Mesothelial cell of epicardium (in vitro differentiated cells): ENCODE data around the gene NCAM1. TPM values are rescaled to one million over a fixed set of nuclear protein-coding genes. Genes with fewer than 3 reads are reported as not detected.

Source experiments
- DNase-seq, 2 experiments: peaks; one replicate each; pipeline ENCODE4 v3.0.0; 2021; ENCODE audit warnings: low spot score in 2 of 2; ENCODE audit not compliant: unreplicated experiment in 2 of 2
- H3K27ac Mint-ChIP-seq: 2 replicates; pipeline ENCODE4 v1.8.0; 2021; ENCODE audit warnings: mixed read lengths
- H3K27me3 Mint-ChIP-seq: 2 replicates; pipeline ENCODE4 v1.8.0; 2021; ENCODE audit warnings: low read depth, mixed read lengths
- H3K36me3 Mint-ChIP-seq: 2 replicates; pipeline ENCODE4 v1.8.0; 2021; ENCODE audit warnings: mixed read lengths
- H3K4me1 Mint-ChIP-seq: 2 replicates; pipeline ENCODE4 v1.8.0; 2021; ENCODE audit warnings: mixed read lengths
- H3K4me3 Mint-ChIP-seq: 2 replicates; pipeline ENCODE4 v1.8.0; 2021; ENCODE audit warnings: mild to moderate bottlenecking, moderate library complexity, mixed read lengths
- H3K9me3 Mint-ChIP-seq: 2 replicates; pipeline ENCODE4 v1.8.0; 2021; ENCODE audit warnings: mixed read lengths
- CTCF ChIP-seq: fragments of 200-600 bp; sonication (generic); IDR thresholded peaks from one replicate; pipeline ENCODE4 v1.5.0; 2021; ENCODE audit warnings: antibody characterized with exemption; ENCODE audit not compliant: unreplicated experiment
- total RNA-seq: library from RNA; stranded (reverse); gene quantifications from 3 replicates; pipeline ENCODE4 v1.2.1, GENCODE V29; 2021

The NCAM1 gene
- total RNA-seq, 1 donor from 2014 or later = 139 TPM

DNA sequence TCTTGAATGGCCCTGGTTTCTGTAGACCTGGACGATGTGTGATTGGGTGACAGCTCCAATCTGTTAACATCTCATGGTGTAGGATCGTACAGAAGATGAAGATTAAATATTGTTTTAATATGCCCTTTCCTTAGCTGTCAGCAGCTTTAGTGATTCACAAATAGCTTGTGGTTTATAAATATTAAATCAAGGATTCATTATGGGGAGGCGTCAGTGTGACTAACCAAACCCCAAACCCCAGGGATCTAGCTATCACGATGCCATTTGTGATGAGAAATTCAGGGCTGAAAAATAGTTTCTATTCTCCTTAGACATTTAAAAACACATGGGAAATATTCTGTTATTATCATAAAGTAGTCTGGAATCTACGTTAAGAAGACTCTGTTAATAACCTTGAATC, 73.4 kb downstream of the NCAM1 start:
- no peak for DNase-seq
- H3K9me3 Mint-ChIP-seq = no peaks in the 10 kb centered on the region
- TF ChIP-seq CTCF = no peak

GRCh38 chr11:113035708-113036107, 74.5 kb downstream of the NCAM1 start:
- TF ChIP-seq CTCF = no peak
- Mint-ChIP-seq H3K27me3 (no peaks in the 10 kb centered on the region), H3K9me3 (no peaks in the 10 kb centered on the region), H3K4me3 (no peak overlapping the region), H3K27ac (no peak overlapping the region), H3K36me3 (no peaks in the 10 kb centered on the region), H3K4me1 (peaks cover 13% of the 10 kb centered on the region)
- no peak for DNase-seq

More for the DNA sequence above, 73.4 kb downstream of the NCAM1 start:
- peaks cover 18% of the 10 kb centered on the region for H3K4me1 Mint-ChIP-seq
- H3K27me3 Mint-ChIP-seq = no peaks in the 10 kb centered on the region
- no peak overlapping the region for H3K27ac Mint-ChIP-seq
- H3K4me3 Mint-ChIP-seq = no peak overlapping the region
- no peaks in the 10 kb centered on the region for H3K36me3 Mint-ChIP-seq

DNA sequence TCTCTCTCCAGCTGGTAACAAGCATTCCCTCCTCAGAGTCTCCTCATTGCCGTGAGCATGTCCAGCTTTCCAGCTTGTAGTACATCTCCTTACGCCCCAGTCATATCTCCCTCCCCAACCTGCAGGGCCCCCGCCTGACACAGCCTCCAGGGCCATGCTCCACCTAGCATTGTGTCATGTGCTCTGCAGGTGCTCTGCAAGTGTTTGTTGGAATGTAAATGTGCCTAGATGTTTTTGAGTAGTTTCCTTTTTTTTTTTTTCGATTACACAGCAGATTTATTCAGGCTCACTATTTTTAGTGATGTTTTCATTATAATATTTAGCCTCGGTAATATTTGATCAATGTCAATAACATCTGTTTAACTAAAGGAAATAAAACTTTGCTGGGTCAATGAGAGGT, 82.5 kb downstream of the NCAM1 start:
- no peak for TF ChIP-seq CTCF
- H3K27me3 Mint-ChIP-seq = no peaks in the 10 kb centered on the region
- H3K9me3 Mint-ChIP-seq = no peaks in the 10 kb centered on the region
- H3K4me1 Mint-ChIP-seq = peaks cover 26% of the 10 kb centered on the region
- DNase-seq = no peak
- no peak overlapping the region for H3K4me3 Mint-ChIP-seq
- H3K27ac Mint-ChIP-seq = peak overlapping the region; percentile 17
- peaks cover 17% of the 10 kb centered on the region for H3K36me3 Mint-ChIP-seq

DNA sequence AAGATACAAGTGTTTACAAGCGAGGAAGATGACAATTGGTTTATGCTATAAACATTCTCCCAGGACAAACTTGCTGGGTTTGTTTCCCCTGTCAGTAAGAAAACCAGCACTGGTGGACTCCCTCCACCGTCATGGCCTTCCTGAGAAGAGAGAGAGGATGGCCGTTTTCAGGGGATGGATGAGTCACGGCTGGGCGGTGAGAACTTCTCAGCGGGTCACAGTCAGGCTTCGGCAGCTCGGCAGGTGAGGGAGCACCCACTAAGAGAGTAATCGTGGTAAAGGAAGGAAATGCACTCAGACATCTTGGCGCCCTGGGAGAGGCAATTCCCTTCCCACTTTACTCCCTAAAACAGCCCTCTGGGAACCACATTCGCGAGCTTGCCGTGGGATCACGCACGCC, 83.9 kb downstream of the NCAM1 start:
- no peaks in the 10 kb centered on the region for H3K9me3 Mint-ChIP-seq
- H3K27ac Mint-ChIP-seq = no peak overlapping the region
- H3K4me3 Mint-ChIP-seq = no peak overlapping the region
- no peak for TF ChIP-seq CTCF
- no peak for DNase-seq
- no peaks in the 10 kb centered on the region for H3K27me3 Mint-ChIP-seq
- peaks cover 19% of the 10 kb centered on the region for H3K36me3 Mint-ChIP-seq
- peaks cover 20% of the 10 kb centered on the region for H3K4me1 Mint-ChIP-seq

DNA sequence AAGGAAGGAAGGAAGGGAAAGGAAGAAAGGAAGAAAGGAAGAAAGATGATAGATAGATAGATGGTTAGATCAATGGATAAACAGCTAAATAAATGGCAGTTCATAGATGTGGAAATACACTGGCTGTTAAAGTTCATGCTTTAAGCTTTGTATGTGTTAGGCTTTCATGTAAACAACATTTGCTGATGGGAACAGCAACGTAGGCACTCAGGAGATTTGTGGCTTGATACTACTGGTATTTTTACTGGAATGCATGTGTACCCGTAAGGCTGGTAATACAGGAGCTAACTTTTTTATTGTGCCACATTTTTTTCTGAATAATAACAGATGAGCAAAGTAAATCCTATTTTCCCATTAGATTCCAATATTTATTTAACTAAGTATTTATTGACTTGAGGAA, 85.6 kb downstream of the NCAM1 start:
- H3K9me3 Mint-ChIP-seq = peaks cover 3% of the 10 kb centered on the region
- H3K4me1 Mint-ChIP-seq = peaks cover 18% of the 10 kb centered on the region
- H3K27ac Mint-ChIP-seq = no peak overlapping the region
- no peaks in the 10 kb centered on the region for H3K27me3 Mint-ChIP-seq
- TF ChIP-seq CTCF = no peak
- no peak overlapping the region for H3K4me3 Mint-ChIP-seq
- peaks cover 18% of the 10 kb centered on the region for H3K36me3 Mint-ChIP-seq
- no peak for DNase-seq
